ENCODE results near the gene HCN1.
A peak's percentile ranks its signal among the peaks of the same experiment; 100 is the strongest.

Gene HCN1

DNA sequence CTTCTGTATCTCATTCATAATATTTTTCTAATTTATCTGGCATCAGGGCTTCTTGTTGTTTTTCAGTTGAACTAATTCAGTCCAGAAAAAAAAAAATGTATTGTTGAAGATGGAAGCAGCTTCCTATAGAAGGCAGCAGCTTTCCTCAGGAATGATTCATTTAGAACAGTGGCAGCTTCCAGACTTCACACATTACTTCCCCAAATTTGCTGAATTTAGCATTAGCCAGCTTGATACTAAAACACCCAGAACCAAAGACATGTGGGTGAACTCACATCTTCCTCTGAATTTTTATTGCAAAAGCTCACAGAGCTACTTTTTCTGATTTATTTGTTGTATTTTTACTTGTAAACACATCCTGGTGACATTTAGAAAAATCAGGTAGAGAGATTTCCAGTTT, 53.8 kb downstream of the HCN1 start:
- POLR2A ChIA-PET: no interaction called here
- Histone ChIP-seq H3K4me3 (ENCODE audit: low read depth, low read length) (no peak overlapping the region), H3K27ac (ENCODE audit: extremely low read depth, low read depth, low read length) (no peak overlapping the region), H3K9me3 (ENCODE audit: control insufficient read depth, insufficient read depth, low read depth, low read length) (no peaks in the 10 kb centered on the region), H3K4me1 (ENCODE audit: control insufficient read depth, insufficient read depth, low read length) (no peaks in the 10 kb centered on the region), H3K36me3 (ENCODE audit: control insufficient read depth in 2 of 2, insufficient read depth in 1 of 2, low read length in 2 of 2) (no peaks in the 10 kb centered on the region)
- CTCF ChIA-PET: interaction anchor here (0.6 kb wide), 1 partner anchor 604 kb away, joined by 3 read pairs; no protein-coding TSS in a partner anchor
- TF ChIP-seq ZNF530 (tag by site-specific recombination; IDR thresholded peaks at IDR 0.05; ENCODE audit: low read depth) (no peak), ZNF157 (tag by site-specific recombination; IDR thresholded peaks at IDR 0.05) (no peak), ZNF548 (tag by site-specific recombination; IDR thresholded peaks at IDR 0.05) (no peak), ZNF654 (tag by site-specific recombination; IDR thresholded peaks at IDR 0.05; ENCODE audit: low read depth) (no peak), ZNF132 (tag by site-specific recombination; IDR thresholded peaks at IDR 0.05; ENCODE audit: borderline replicate concordance) (no peak), TCF7L2 (IDR thresholded peaks at IDR 0.05; ENCODE audit: borderline replicate concordance, low read depth, low read length) (no peak)
- TF ChIP-seq, protein P1, sequence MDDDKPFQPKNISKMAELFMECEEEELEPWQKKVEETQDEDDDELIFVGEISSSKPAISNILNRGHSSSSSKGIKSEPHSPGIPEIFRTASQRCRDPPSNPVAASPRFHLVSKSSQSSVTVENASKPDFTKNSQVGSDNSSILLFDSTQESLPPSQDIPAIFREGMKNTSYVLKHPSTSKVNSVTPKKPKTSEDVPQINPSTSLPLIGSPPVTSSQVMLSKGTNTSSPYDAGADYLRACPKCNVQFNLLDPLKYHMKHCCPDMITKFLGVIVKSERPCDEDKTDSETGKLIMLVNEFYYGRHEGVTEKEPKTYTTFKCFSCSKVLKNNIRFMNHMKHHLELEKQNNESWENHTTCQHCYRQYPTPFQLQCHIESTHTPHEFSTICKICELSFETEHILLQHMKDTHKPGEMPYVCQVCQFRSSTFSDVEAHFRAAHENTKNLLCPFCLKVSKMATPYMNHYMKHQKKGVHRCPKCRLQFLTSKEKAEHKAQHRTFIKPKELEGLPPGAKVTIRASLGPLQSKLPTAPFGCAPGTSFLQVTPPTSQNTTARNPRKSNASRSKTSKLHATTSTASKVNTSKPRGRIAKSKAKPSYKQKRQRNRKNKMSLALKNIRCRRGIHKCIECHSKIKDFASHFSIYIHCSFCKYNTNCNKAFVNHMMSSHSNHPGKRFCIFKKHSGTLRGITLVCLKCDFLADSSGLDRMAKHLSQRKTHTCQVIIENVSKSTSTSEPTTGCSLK (tag by site-specific recombination; IDR thresholded peaks at IDR 0.05): no peak

DNA sequence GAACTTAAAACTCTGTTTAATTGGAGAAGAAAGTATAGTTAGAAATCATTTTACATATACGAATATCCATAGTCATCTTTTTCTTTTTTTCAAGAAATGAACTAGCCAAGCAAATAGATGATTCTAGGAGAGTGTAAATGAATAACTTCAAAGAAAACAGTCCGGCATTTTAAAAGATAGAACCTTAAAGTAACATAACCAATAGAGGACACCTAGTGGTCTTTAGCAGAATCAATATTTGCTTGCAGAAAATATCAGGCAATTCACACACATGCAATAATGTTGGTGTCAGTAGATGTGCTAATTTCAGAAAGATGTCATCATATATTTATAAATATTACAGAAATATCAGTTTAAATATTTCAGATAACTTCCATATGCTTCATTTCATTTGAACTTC, 57.1 kb downstream of the HCN1 start:
- ChIA-PET POLR2A (no interaction called here), CTCF (interaction anchor here (0.7 to 0.8 kb wide), 2 partner anchors 21 to 109 kb away, joined by 3 read pairs; no protein-coding TSS in a partner anchor)
- Histone ChIP-seq H3K4me1 (ENCODE audit: control insufficient read depth, insufficient read depth, low read length) (no peaks in the 10 kb centered on the region), H3K27ac (ENCODE audit: extremely low read depth, low read depth, low read length) (no peak overlapping the region), H3K9me3 (ENCODE audit: control insufficient read depth, insufficient read depth, low read depth, low read length) (no peaks in the 10 kb centered on the region), H3K36me3 (ENCODE audit: control insufficient read depth in 2 of 2, insufficient read depth in 1 of 2, low read length in 2 of 2) (no peaks in the 10 kb centered on the region), H3K4me3 (ENCODE audit: low read depth, low read length) (no peak overlapping the region)
- TF ChIP-seq ZNF654 (tag by site-specific recombination; IDR thresholded peaks at IDR 0.05; ENCODE audit: low read depth) (0 out of 2 replicates have a peak, but pooled peaks have one; percentile 4), ZNF311 (tag by site-specific recombination; IDR thresholded peaks at IDR 0.05; ENCODE audit: borderline replicate concordance) (no peak)

DNA sequence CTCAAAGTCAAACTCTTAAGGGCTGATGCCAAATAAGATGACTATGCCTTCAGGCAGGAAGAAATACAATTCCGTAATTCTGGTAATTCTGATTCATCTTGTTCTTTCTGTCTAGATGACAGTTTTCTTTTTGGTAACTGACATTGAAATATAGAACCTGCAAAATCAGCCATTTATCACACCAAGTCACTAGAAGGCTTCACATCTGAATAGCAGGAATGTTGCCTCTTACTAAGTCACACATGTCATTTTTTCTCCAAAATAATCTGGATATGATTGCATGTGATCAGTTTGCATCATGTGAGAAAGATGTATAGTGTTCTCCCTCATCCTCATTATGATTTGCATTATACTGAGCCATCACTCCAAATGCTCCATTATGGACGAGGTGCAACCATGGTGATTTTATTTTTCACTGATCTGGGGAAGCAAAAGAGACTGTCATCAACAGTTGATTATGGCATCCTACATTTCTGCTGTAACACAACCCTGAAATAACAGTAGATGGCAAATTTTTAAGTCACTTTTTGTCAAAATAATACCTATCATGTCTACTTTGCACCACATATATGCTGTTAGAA, 69.0 kb downstream of the HCN1 start:
- CTCF ChIA-PET: no interaction called here
- POLR2A ChIA-PET: no interaction called here

More for the DNA sequence above, 69.0 kb downstream of the HCN1 start:
- H3K4me1 ChIP-seq (ENCODE audit: control insufficient read depth, insufficient read depth, low read length): no peaks in the 10 kb centered on the region
- TF ChIP-seq ZBTB48 (tag by site-specific recombination; IDR thresholded peaks at IDR 0.05) (no peak), ZNF266 (tag by site-specific recombination; IDR thresholded peaks at IDR 0.05; ENCODE audit: low read depth) (no peak), GLI2 (tag by site-specific recombination; IDR thresholded peaks at IDR 0.05; ENCODE audit: borderline replicate concordance, low read depth) (no peak), ZIC2 (tag by site-specific recombination; IDR thresholded peaks at IDR 0.05) (no peak), ZNF221 (tag by site-specific recombination; IDR thresholded peaks at IDR 0.05; ENCODE audit: borderline replicate concordance) (no peak), ZNF184 (tag by site-specific recombination; IDR thresholded peaks at IDR 0.05) (no peak), ZNF211 (tag by site-specific recombination; IDR thresholded peaks at IDR 0.05; ENCODE audit: low read depth) (no peak), ZNF701 (tag by site-specific recombination; IDR thresholded peaks at IDR 0.05) (no peak), ZNF433 (tag by site-specific recombination; IDR thresholded peaks at IDR 0.05; ENCODE audit: low read depth) (no peak), ZNF530 (tag by site-specific recombination; IDR thresholded peaks at IDR 0.05; ENCODE audit: low read depth) (no peak), KLF8 (tag by site-specific recombination; IDR thresholded peaks at IDR 0.05) (no peak)
- TF ChIP-seq, protein P2, sequence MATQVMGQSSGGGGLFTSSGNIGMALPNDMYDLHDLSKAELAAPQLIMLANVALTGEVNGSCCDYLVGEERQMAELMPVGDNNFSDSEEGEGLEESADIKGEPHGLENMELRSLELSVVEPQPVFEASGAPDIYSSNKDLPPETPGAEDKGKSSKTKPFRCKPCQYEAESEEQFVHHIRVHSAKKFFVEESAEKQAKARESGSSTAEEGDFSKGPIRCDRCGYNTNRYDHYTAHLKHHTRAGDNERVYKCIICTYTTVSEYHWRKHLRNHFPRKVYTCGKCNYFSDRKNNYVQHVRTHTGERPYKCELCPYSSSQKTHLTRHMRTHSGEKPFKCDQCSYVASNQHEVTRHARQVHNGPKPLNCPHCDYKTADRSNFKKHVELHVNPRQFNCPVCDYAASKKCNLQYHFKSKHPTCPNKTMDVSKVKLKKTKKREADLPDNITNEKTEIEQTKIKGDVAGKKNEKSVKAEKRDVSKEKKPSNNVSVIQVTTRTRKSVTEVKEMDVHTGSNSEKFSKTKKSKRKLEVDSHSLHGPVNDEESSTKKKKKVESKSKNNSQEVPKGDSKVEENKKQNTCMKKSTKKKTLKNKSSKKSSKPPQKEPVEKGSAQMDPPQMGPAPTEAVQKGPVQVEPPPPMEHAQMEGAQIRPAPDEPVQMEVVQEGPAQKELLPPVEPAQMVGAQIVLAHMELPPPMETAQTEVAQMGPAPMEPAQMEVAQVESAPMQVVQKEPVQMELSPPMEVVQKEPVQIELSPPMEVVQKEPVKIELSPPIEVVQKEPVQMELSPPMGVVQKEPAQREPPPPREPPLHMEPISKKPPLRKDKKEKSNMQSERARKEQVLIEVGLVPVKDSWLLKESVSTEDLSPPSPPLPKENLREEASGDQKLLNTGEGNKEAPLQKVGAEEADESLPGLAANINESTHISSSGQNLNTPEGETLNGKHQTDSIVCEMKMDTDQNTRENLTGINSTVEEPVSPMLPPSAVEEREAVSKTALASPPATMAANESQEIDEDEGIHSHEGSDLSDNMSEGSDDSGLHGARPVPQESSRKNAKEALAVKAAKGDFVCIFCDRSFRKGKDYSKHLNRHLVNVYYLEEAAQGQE (tag by site-specific recombination; IDR thresholded peaks at IDR 0.05): no peak
- no peaks in the 10 kb centered on the region; the same call in none of the 2 replicates for H3K9me3 ChIP-seq (ENCODE audit: control insufficient read depth, insufficient read depth, low read depth, low read length)
- H3K4me3 ChIP-seq (ENCODE audit: low read depth, low read length): no peak overlapping the region
- no peak overlapping the region for H3K27ac ChIP-seq (ENCODE audit: extremely low read depth, low read depth, low read length)
- no peaks in the 10 kb centered on the region for H3K36me3 ChIP-seq (ENCODE audit: control insufficient read depth in 2 of 2, insufficient read depth in 1 of 2, low read length in 2 of 2)
